Memory B cell (primary cell): ENCODE results near the gene EYS.

ENCODE experiments used
- ATAC-seq: fragments of 150-1000 bp; cut with Tn5 transposase; 2 replicates; pipeline ENCODE4 v1.10.0; 2021; ENCODE audit warnings: low read depth, mild to moderate bottlenecking, moderate library complexity
- DNase-seq, 2 donors: peaks; one replicate each; pipeline ENCODE4 v3.0.0; 2022; ENCODE audit warnings: low spot score in 2 of 2
- H3K27ac Mint-ChIP-seq: one replicate; pipeline ENCODE4 v1.8.0; 2022; ENCODE audit warnings: mild to moderate bottlenecking, moderate library complexity, mixed read lengths
- H3K27me3 Mint-ChIP-seq: one replicate; pipeline ENCODE4 v1.8.0; 2022; ENCODE audit warnings: mixed read lengths
- H3K36me3 Mint-ChIP-seq: one replicate; pipeline ENCODE4 v1.8.0; 2022; ENCODE audit warnings: mild to moderate bottlenecking, mixed read lengths
- H3K4me1 Mint-ChIP-seq: one replicate; pipeline ENCODE4 v1.8.0; 2022; ENCODE audit warnings: mixed read lengths
- H3K4me3 Mint-ChIP-seq: one replicate; pipeline ENCODE4 v1.8.0; 2022; ENCODE audit warnings: mild to moderate bottlenecking, moderate library complexity, mixed read lengths
- H3K9me3 Mint-ChIP-seq: one replicate; pipeline ENCODE4 v1.8.0; 2022; ENCODE audit warnings: mixed read lengths

The EYS gene

DNA sequence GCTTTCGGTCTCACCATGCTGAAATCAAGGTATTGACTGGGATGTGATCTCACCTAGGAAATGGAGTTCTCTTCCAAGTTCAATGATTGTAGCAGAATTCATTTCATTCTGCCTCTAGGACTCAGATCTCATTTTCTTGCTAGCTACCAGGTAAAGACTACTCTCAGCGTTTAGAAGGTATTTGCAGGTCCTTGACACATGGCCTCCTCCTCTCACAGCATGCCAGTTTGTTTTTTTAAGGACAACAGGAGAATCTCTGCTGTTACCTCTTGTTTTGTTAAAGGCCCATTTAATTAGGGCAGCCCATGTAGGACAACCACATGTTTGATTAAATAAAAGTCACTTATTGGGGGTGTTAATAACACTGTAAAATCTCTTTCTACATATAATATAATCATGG is 757.8 kb downstream of the EYS start:
- H3K27me3 Mint-ChIP-seq = no peaks in the 10 kb centered on the region
- DNase-seq (no peak), ATAC-seq (no peak)
- no peak overlapping the region for H3K27ac Mint-ChIP-seq
- no peaks in the 10 kb centered on the region for H3K4me1 Mint-ChIP-seq
- H3K36me3 Mint-ChIP-seq = no peaks in the 10 kb centered on the region
- peaks cover 2% of the 10 kb centered on the region for H3K9me3 Mint-ChIP-seq
- no peak overlapping the region for H3K4me3 Mint-ChIP-seq

- no peak overlapping the region for H3K4me3 Mint-ChIP-seq
- no peaks in the 10 kb centered on the region for H3K36me3 Mint-ChIP-seq
- no peaks in the 10 kb centered on the region for H3K4me1 Mint-ChIP-seq
- no peak overlapping the region for H3K27ac Mint-ChIP-seq
- ATAC-seq = no peak
- no peaks in the 10 kb centered on the region for H3K27me3 Mint-ChIP-seq
- DNase-seq = no peak
- H3K9me3 Mint-ChIP-seq = peaks cover 5% of the 10 kb centered on the region
Observed at GRCh38 chr6:64948261-64948660, 758.8 kb downstream of the EYS start.

DNA sequence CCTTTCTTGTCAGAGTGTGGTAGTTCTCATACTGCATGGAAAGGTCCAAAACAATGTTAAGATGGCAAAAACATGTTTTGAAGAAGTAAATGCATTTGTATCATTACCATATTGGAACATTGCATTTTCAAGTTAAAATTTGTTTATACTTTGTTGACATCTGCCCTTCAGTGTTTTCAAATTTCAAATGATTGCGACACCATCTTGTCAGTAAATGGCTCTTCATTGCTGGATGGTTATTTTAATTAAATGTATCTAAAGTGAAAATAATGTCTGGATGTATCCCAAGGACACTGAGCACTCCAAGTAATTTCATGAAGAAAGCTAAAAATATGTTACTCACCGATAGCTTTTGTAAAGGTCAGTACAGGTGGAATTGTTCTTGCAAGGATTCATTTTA is 761.6 kb downstream of the EYS start:
- Mint-ChIP-seq H3K4me3 (no peak overlapping the region), H3K36me3 (no peaks in the 10 kb centered on the region), H3K27me3 (no peaks in the 10 kb centered on the region), H3K9me3 (peaks cover 5% of the 10 kb centered on the region), H3K27ac (no peak overlapping the region), H3K4me1 (no peaks in the 10 kb centered on the region)
- ATAC-seq (no peak), DNase-seq (no peak)

- Mint-ChIP-seq H3K36me3 (no peaks in the 10 kb centered on the region), H3K27ac (no peak overlapping the region), H3K4me3 (no peak overlapping the region), H3K4me1 (no peaks in the 10 kb centered on the region), H3K27me3 (no peaks in the 10 kb centered on the region), H3K9me3 (no peaks in the 10 kb centered on the region)
- DNase-seq (no peak), ATAC-seq (no peak)
Observed at GRCh38 chr6:64932486-64932885, 774.5 kb downstream of the EYS start.

DNA sequence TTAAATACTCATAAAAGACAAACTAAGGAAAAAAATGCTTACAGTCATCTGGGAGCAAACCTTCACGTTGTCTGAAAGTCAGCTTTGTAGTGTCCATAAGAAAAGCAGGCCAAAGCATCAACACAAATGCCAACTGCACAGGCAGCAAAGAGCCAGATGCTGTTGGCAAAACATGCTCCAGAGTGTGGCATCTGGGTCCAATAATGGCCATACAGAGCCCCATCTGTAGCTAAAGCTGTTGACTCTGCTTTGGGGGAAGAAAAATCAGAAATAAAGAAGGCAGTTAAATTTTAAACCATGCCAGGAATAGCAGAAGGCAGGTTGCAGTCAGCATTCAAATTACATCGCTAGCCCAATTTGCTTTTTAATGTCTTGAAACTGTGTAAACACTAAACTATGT is 776.3 kb downstream of the EYS start:
- H3K9me3 Mint-ChIP-seq = no peaks in the 10 kb centered on the region
- no peak overlapping the region for H3K4me3 Mint-ChIP-seq
- no peaks in the 10 kb centered on the region for H3K4me1 Mint-ChIP-seq
- H3K27me3 Mint-ChIP-seq = no peaks in the 10 kb centered on the region
- no peak overlapping the region for H3K27ac Mint-ChIP-seq
- no peaks in the 10 kb centered on the region for H3K36me3 Mint-ChIP-seq
- ATAC-seq = no peak
- DNase-seq = no peak

- H3K27ac Mint-ChIP-seq = no peak overlapping the region
Observed at GRCh38 chr6:64926051-64926450, 781.0 kb downstream of the EYS start.

DNA sequence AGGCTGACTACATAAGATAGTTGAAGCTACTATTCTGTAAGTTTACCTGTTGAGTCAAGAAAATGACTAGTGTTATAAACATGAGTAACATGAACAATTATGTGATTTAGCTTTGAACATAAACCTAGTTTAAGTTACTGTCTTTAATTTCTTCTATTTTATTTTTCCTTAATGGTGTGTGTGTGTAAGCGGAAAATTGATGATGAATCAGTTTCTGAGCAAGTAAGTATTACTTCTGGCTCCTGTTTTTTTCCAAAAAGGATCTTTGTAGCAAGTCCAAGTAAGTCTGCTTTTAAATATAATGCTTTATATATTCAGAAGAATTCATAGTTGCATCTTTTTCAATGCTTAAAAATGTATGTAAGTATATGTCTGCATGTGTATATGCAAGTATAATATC is 786.8 kb downstream of the EYS start:
- Mint-ChIP-seq H3K27ac (no peak overlapping the region), H3K27me3 (no peaks in the 10 kb centered on the region), H3K4me1 (no peaks in the 10 kb centered on the region), H3K4me3 (no peak overlapping the region), H3K9me3 (peaks cover 4% of the 10 kb centered on the region), H3K36me3 (no peaks in the 10 kb centered on the region)
- no peak for DNase-seq
- no peak for ATAC-seq

More at GRCh38 chr6:64926051-64926450, 781.0 kb downstream of the EYS start:
- Mint-ChIP-seq H3K9me3 (peaks cover 2% of the 10 kb centered on the region), H3K36me3 (no peaks in the 10 kb centered on the region), H3K4me3 (no peak overlapping the region), H3K27me3 (no peaks in the 10 kb centered on the region), H3K4me1 (no peaks in the 10 kb centered on the region)
- no peak for DNase-seq
- no peak for ATAC-seq

- H3K9me3 Mint-ChIP-seq = peaks cover 4% of the 10 kb centered on the region
- no peaks in the 10 kb centered on the region for H3K27me3 Mint-ChIP-seq
- no peak overlapping the region for H3K4me3 Mint-ChIP-seq
- no peaks in the 10 kb centered on the region for H3K4me1 Mint-ChIP-seq
- DNase-seq (no peak), ATAC-seq (no peak)
- H3K27ac Mint-ChIP-seq = no peak overlapping the region
- no peaks in the 10 kb centered on the region for H3K36me3 Mint-ChIP-seq
Observed at GRCh38 chr6:64914124-64914523, 792.9 kb downstream of the EYS start.

DNA sequence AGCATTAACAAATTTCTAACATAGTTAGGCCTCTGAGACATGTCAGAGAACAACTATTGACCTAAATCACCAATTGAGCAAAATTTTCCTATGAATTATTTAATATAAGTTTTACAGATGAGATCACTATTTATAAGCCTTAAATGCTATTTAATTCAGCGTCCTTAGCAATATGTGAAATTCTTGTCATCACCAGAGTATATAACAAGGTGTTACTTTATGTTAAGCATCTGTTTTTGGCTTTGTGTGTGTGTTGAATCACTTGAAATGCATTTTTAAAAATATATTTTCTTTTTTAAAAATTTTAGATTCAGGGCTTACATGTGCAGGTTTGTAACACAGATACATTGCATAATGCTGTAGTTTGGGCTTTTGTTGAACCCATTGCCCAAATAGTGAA is 794.1 kb downstream of the EYS start:
- DNase-seq (no peak), ATAC-seq (no peak)
- Mint-ChIP-seq H3K4me3 (no peak overlapping the region), H3K4me1 (no peaks in the 10 kb centered on the region), H3K27ac (no peak overlapping the region), H3K9me3 (peaks cover 3% of the 10 kb centered on the region), H3K36me3 (no peaks in the 10 kb centered on the region), H3K27me3 (no peaks in the 10 kb centered on the region)

DNA sequence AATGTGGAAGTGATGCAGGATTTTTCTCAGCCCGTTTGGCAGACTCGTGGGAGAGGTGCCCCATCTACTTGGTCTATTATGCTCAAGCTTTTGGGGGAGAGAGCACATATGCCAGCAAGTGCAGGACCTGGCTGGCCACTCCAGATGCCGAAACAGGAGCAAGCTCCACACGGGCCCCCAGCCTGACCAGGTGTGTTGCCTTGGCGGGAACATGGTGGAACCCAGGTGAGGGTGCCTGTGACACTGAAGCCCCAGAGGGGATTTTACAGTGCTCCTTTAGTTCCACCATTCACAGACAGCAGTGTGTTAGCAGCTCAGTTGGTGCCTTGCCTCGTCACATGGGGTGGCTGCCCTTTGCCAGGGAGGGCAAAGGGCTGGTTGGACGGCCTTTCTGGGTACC is 798.9 kb downstream of the EYS start:
- ATAC-seq (no peak), DNase-seq (no peak)
- peaks cover 4% of the 10 kb centered on the region for H3K9me3 Mint-ChIP-seq
- no peaks in the 10 kb centered on the region for H3K27me3 Mint-ChIP-seq
- H3K27ac Mint-ChIP-seq = no peak overlapping the region
- no peaks in the 10 kb centered on the region for H3K36me3 Mint-ChIP-seq
- no peak overlapping the region for H3K4me3 Mint-ChIP-seq
- no peaks in the 10 kb centered on the region for H3K4me1 Mint-ChIP-seq

DNA sequence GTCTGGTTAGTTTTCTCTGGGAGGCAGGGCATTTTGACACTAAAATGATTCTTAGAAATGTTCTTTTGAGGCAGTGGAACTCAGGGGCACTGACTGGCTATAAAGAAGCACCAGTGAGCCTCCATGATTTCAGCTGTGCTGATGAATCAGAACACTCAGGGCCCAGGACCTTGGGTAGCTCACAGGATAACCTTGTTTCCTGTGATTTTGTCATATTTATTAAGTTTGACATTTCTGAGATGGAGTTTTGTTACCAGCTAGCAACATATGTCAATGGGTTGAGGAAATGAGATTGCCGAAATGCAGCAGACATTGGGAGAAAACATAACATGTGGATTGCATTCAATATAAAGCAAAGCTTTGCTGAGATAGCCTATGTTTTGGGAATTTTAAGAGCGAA is 802.4 kb downstream of the EYS start:
- Mint-ChIP-seq H3K9me3 (peaks cover 6% of the 10 kb centered on the region), H3K36me3 (no peaks in the 10 kb centered on the region), H3K27me3 (no peaks in the 10 kb centered on the region), H3K4me3 (no peak overlapping the region), H3K27ac (no peak overlapping the region), H3K4me1 (no peaks in the 10 kb centered on the region)
- ATAC-seq = no peak
- no peak for DNase-seq

- DNase-seq (no peak), ATAC-seq (no peak)
- Mint-ChIP-seq H3K36me3 (no peaks in the 10 kb centered on the region), H3K27me3 (no peaks in the 10 kb centered on the region), H3K4me3 (no peak overlapping the region), H3K9me3 (peaks cover 12% of the 10 kb centered on the region), H3K4me1 (no peaks in the 10 kb centered on the region), H3K27ac (no peak overlapping the region)
Observed at GRCh38 chr6:64902596-64902995, 804.4 kb downstream of the EYS start.

- H3K27me3 Mint-ChIP-seq = no peaks in the 10 kb centered on the region
- no peak overlapping the region for H3K27ac Mint-ChIP-seq
- DNase-seq = no peak
- ATAC-seq = no peak
- no peaks in the 10 kb centered on the region for H3K4me1 Mint-ChIP-seq
- H3K36me3 Mint-ChIP-seq = no peaks in the 10 kb centered on the region
- H3K4me3 Mint-ChIP-seq = no peak overlapping the region
- H3K9me3 Mint-ChIP-seq = peaks cover 11% of the 10 kb centered on the region
Observed at GRCh38 chr6:64896939-64897338, 810.1 kb downstream of the EYS start.

DNA sequence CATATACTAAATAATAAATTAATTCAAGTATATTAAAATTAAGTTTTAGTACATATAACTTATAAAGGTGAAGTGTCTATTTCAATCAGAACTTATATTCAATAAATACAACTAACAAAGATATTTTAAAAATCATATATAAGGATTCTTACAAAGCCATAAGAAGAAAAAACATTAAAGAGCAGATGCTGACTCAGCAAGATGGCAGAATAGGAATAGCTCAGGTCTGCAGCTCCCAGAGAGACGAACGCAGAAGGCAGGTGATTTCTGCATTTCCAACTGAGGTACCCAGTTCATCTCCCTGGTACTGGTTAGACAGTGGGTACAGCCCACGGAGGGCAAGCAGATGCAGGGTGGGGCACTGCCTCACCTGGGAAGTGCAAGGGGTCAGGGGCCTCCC is 811.1 kb downstream of the EYS start:
- DNase-seq (no peak), ATAC-seq (no peak)
- Mint-ChIP-seq H3K27me3 (no peaks in the 10 kb centered on the region), H3K9me3 (peaks cover 9% of the 10 kb centered on the region), H3K4me3 (no peak overlapping the region), H3K4me1 (no peaks in the 10 kb centered on the region), H3K27ac (no peak overlapping the region), H3K36me3 (no peaks in the 10 kb centered on the region)

DNA sequence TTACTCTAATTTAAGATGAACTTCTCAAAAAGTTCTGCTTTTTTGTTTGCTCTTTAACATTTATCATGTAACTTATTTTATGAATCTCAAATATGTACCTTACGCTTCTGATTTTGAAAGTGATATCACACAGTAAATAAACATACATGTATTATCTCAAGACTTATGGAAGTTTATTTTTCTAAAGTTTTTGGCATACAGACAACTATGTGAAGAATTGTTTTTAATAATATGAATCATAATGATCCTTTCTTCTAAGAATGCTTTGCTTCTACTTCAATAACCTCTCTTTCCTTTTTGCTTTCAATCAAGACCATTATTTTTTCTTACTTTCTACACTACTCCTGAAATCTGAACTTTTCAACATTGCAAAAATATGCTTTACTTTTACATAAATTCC is 816.4 kb downstream of the EYS start:
- no peak for DNase-seq
- Mint-ChIP-seq H3K27me3 (no peaks in the 10 kb centered on the region), H3K36me3 (no peaks in the 10 kb centered on the region), H3K9me3 (peaks cover 3% of the 10 kb centered on the region), H3K4me1 (no peaks in the 10 kb centered on the region), H3K27ac (no peak overlapping the region), H3K4me3 (no peak overlapping the region)
- ATAC-seq = no peak

DNA sequence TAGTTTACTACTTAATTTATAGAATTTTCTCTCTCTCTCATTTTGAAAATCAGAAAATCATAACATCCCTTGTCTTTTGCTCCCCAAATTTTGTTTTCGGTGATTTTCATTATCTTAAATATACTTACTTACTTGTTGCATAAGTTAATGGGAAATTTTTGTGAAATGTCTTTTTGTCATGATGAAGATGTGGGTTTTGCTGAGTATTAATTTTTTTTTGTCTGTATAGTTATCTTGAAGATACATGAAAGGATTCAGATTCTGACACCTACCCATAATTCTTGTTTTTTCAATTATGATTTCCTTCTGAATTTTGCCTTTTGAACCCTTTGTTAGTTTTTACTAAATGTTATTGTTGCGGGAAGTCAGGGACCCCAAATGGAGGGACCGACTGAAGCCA is 817.9 kb downstream of the EYS start:
- Mint-ChIP-seq H3K27ac (no peak overlapping the region), H3K4me3 (no peak overlapping the region), H3K9me3 (peaks cover 3% of the 10 kb centered on the region), H3K36me3 (no peaks in the 10 kb centered on the region), H3K4me1 (no peaks in the 10 kb centered on the region), H3K27me3 (no peaks in the 10 kb centered on the region)
- DNase-seq (no peak), ATAC-seq (no peak)
